Measurements from ENCODE around the gene TBX5. TPM values are rescaled to one million over a fixed set of nuclear protein-coding genes. Genes with fewer than 3 reads are reported as not detected.

Gene TBX5
- total RNA-seq, 4 donors from 2014 or later = 8.6 to 38.8 (median 28.0) TPM

DNA sequence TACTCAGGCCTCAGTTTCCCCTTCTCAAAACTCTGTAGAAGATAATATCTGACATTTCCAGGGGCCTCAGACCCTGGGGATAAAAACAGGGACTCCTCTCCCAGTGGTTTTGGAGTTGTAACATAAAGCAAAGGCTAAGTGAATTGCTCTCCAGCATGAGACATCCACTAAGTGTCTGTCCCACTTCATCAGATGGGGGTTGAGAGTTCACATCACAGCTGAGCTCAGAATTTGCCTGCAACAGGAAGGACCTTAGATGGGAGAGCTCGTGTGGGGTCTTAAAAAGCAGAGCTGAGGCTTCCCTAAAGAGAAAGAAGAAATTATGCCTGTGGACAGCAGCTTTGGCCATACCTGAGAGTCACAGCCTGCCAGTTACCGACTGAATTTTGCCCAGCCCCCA is 61.1 kb downstream of the TBX5 start:
- no peak overlapping the region for H3K27ac ChIP-seq
- no peak for ATAC-seq
- no peak overlapping the region for H3K4me3 ChIP-seq
- no peaks in the 10 kb centered on the region for H3K4me1 ChIP-seq
- no peaks in the 10 kb centered on the region for H3K36me3 ChIP-seq
- H3K27me3 ChIP-seq = no peaks in the 10 kb centered on the region
- no peaks in the 10 kb centered on the region for H3K9me3 ChIP-seq
- no peak for TF ChIP-seq POLR2A (IDR thresholded peaks at IDR 0.05)
- TF ChIP-seq EP300 (IDR thresholded peaks at IDR 0.05) = no peak
- TF ChIP-seq, protein P1, sequence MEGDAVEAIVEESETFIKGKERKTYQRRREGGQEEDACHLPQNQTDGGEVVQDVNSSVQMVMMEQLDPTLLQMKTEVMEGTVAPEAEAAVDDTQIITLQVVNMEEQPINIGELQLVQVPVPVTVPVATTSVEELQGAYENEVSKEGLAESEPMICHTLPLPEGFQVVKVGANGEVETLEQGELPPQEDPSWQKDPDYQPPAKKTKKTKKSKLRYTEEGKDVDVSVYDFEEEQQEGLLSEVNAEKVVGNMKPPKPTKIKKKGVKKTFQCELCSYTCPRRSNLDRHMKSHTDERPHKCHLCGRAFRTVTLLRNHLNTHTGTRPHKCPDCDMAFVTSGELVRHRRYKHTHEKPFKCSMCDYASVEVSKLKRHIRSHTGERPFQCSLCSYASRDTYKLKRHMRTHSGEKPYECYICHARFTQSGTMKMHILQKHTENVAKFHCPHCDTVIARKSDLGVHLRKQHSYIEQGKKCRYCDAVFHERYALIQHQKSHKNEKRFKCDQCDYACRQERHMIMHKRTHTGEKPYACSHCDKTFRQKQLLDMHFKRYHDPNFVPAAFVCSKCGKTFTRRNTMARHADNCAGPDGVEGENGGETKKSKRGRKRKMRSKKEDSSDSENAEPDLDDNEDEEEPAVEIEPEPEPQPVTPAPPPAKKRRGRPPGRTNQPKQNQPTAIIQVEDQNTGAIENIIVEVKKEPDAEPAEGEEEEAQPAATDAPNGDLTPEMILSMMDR (IDR thresholded peaks at IDR 0.05) = no peak
- no peak for TF ChIP-seq POLR2AphosphoS5 (IDR thresholded peaks at IDR 0.05)
- WGBS, 2 donors (ENCODE audit: low coverage in 1 of 2) = 100% methylated on average over 1 of the region's 2 CpGs; no CpG with 5 or more reads in 1 of the 2 donors

DNA sequence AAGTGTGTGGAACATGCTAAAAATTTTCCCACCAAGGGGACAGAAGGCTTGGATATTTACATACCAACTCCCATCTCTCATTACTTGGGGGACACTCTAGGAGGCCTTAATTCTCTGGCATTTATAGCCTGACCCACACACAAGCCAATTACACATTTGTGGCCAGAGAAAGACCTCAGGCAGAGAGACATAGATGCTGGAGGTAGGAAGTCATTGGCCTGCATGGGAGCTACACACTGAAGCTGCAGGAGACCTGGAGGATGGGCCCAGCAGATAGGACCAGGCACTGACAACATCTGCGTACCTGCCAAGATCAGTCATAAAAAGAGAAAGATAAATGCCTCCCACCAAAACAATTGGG is 61.7 kb downstream of the TBX5 start:
- H3K9me3 ChIP-seq = no peaks in the 10 kb centered on the region
- no peak overlapping the region for H3K4me3 ChIP-seq
- no peaks in the 10 kb centered on the region for H3K27me3 ChIP-seq
- H3K36me3 ChIP-seq = no peaks in the 10 kb centered on the region
- no peak overlapping the region for H3K27ac ChIP-seq
- TF ChIP-seq EP300 (IDR thresholded peaks at IDR 0.05) (no peak), POLR2AphosphoS5 (IDR thresholded peaks at IDR 0.05) (no peak), POLR2A (IDR thresholded peaks at IDR 0.05) (no peak)
- TF ChIP-seq, protein P1 (IDR thresholded peaks at IDR 0.05) = no peak
- WGBS, 2 donors (ENCODE audit: low coverage in 1 of 2) = 83% methylated on average over 1 of the region's 1 CpG; no CpG with 5 or more reads in 1 of the 2 donors
- ATAC-seq = no peak
- H3K4me1 ChIP-seq = no peaks in the 10 kb centered on the region

DNA sequence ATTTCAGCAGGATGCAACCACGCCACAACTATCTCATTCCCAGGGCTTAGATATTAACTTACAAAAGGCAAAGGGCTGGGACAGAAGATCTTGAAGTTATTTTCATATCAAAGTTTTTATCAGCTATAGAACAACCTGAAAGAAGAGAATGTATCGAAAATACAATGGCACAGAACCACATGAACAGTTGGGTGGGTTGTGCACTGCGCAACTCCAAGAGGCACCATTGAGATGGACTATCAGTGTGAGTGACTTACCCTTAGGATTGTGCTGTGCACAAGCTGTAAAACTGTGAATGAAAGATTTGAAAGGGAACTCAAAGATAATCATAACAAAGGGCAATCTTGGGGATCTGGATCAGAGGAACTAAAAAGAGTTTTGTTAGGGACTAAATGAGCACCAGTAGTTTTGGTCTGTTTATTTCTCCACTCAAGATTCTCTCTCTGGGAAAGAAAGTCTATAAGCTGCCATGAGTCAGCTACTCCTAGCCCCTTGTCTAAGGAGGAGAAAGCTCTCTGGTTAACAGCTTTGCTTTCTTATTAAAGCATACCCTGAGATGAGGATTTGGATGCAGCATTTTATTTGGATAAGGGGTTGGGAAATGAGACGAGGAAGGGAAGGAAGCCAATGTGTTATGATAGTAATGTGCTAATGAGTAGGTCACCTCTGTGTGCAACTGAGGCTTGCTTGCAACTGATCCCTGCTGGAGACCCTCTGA is 62.2 kb downstream of the TBX5 start:
- WGBS, 2 donors (ENCODE audit: low coverage in 1 of 2) = 79 to 100% methylated on average over 3 to 4 of the region's 4 CpGs
- peaks cover 5% of the 10 kb centered on the region for H3K27me3 ChIP-seq
- H3K4me1 ChIP-seq = no peaks in the 10 kb centered on the region
- no peak overlapping the region for H3K4me3 ChIP-seq
- no peaks in the 10 kb centered on the region for H3K36me3 ChIP-seq
- H3K27ac ChIP-seq = no peak overlapping the region
- no peak for ATAC-seq
- TF ChIP-seq EP300 (IDR thresholded peaks at IDR 0.05) = no peak
- TF ChIP-seq POLR2A (IDR thresholded peaks at IDR 0.05) = no peak
- TF ChIP-seq, protein P1 (IDR thresholded peaks at IDR 0.05) = no peak
- no peak for TF ChIP-seq POLR2AphosphoS5 (IDR thresholded peaks at IDR 0.05)
- H3K9me3 ChIP-seq = no peaks in the 10 kb centered on the region

DNA sequence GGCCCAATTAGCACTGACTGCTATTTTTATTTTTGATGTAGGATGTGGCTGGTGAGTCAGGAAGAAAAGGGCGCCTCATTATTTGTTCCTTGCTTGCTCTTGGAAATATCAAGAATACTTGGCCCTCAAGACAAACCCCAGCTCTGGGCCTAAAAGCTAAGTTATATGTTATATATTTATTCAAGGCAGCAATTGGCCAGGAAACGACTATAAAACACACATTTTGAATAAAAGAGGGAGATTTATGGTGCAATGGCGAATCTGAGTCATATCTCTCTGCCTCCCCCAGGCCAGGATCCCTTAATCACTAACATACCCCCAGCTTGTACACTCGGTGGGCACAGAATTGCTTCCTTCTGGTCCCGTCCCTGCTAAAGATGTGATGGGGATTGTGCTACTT is 63.3 kb downstream of the TBX5 start:
- no peaks in the 10 kb centered on the region for H3K36me3 ChIP-seq
- no peaks in the 10 kb centered on the region for H3K9me3 ChIP-seq
- WGBS, 2 donors (ENCODE audit: low coverage in 1 of 2) = 61 to 68% methylated on average over 4 to 5 of the region's 5 CpGs
- peaks cover 9% of the 10 kb centered on the region for H3K27me3 ChIP-seq
- no peak overlapping the region for H3K4me3 ChIP-seq
- no peak overlapping the region for H3K27ac ChIP-seq
- no peak for ATAC-seq
- no peaks in the 10 kb centered on the region for H3K4me1 ChIP-seq
- TF ChIP-seq POLR2A (IDR thresholded peaks at IDR 0.05) = no peak
- TF ChIP-seq, protein P1 (IDR thresholded peaks at IDR 0.05) = no peak
- no peak for TF ChIP-seq POLR2AphosphoS5 (IDR thresholded peaks at IDR 0.05)
- TF ChIP-seq EP300 (IDR thresholded peaks at IDR 0.05) = no peak

DNA sequence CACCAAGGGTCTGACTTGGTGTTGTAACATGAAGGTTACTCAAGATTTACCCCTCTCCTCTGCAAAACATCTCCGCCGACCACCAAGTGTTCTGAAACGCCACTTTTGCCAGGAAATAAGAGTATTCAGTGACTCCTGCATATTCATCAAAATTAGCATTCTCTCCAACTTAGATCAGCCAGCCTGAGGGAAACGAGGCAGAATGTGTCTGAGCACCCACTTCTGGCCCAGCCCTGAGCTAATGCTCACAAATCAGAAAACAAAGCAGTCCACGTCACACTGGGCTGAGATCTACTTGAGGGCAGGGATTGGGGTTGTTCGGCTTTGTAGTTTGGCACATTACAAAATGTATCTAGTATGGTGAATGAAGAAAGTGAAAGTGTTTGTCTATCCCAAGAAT is 64.3 kb downstream of the TBX5 start:
- no peak for TF ChIP-seq POLR2A (IDR thresholded peaks at IDR 0.05)
- TF ChIP-seq EP300 (IDR thresholded peaks at IDR 0.05) = no peak
- TF ChIP-seq POLR2AphosphoS5 (IDR thresholded peaks at IDR 0.05) = no peak
- TF ChIP-seq, protein P1 (IDR thresholded peaks at IDR 0.05) = no peak
- H3K4me1 ChIP-seq = no peaks in the 10 kb centered on the region
- no peak overlapping the region for H3K27ac ChIP-seq
- WGBS, 2 donors (ENCODE audit: low coverage in 1 of 2) = 66 to 84% methylated on average over 3 to 4 of the region's 6 CpGs
- H3K4me3 ChIP-seq = no peak overlapping the region
- H3K9me3 ChIP-seq = no peaks in the 10 kb centered on the region
- H3K36me3 ChIP-seq = no peaks in the 10 kb centered on the region
- no peak for ATAC-seq
- peaks cover 16% of the 10 kb centered on the region for H3K27me3 ChIP-seq
